ENCODE results near the gene PPP2R2D. TPM values are rescaled to one million over a fixed set of nuclear protein-coding genes. Genes with fewer than 3 reads are reported as not detected.

PPP2R2D gene
- total RNA-seq, 1 donor: 24.2 TPM

DNA sequence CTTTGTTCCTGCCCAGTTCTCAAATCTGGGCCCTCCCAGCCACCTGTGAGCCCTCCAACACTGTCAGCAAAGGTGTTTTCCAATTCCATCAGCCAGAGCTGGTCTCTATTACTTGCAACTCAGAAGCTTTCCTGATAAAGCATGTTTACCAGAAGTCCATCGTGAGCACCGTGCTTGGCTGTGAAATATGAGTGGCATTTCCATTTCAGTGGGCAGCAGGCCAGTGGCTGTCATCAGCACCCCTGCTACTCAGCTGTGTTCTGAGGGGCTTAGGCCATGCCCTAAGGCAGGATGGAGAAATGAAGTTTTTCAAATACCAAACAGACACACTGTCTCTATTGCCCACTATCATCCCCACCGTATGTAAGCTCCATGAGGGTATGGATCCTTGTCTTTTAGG, 93.6 kb downstream of the PPP2R2D start:
- DNase-seq (ENCODE audit: low read depth): no peak
- no peak overlapping the region for H3K4me3 ChIP-seq (ENCODE audit: low read depth, low read length)
- no peak for TF ChIP-seq CTCF (IDR thresholded peaks at IDR 0.05; ENCODE audit: insufficient read depth, low read length)

- no peak for DNase-seq (ENCODE audit: low read depth)
- no peak overlapping the region for H3K4me3 ChIP-seq (ENCODE audit: low read depth, low read length)
- TF ChIP-seq CTCF (IDR thresholded peaks at IDR 0.05; ENCODE audit: insufficient read depth, low read length): no peak
Observed at GRCh38 chr10:131996466-131997365, 95.9 kb downstream of the PPP2R2D start.

DNA sequence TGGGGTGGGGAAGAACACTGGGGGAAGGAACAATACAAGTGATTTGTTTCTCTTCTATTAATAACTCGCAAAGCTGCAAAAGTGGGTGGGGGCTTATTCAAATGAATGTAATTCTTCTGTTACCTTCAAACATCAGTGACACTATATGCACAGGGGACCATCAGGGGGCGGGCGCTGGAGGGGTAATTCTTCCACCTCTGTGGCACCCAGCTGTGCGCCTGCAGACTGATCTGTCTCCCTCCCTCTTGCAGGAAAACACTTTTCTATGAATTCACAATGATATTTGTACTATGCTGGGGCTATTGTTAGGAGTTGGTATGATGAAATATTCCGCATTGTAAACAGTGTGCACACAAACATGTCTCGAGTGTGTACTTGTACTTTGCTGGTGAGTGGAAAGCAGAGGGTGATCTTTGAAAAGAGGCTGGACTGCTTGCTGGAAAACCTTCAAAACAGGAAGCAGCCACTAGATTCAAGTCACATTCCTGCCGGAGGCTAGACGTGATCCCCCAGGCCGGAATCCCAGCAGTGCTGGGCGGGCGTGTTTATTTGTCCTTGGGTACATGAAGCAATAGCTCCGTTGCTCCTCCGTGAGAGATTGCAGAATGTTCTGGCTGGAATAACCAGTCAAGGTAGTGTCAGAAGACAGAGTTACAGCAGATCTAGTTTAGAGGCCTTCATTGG, 96.7 kb downstream of the PPP2R2D start:
- TF ChIP-seq CTCF (IDR thresholded peaks at IDR 0.05; ENCODE audit: insufficient read depth, low read length): no peak
- peak; percentile 69 for DNase-seq (ENCODE audit: low read depth)
- no peak overlapping the region for H3K4me3 ChIP-seq (ENCODE audit: low read depth, low read length)

DNA sequence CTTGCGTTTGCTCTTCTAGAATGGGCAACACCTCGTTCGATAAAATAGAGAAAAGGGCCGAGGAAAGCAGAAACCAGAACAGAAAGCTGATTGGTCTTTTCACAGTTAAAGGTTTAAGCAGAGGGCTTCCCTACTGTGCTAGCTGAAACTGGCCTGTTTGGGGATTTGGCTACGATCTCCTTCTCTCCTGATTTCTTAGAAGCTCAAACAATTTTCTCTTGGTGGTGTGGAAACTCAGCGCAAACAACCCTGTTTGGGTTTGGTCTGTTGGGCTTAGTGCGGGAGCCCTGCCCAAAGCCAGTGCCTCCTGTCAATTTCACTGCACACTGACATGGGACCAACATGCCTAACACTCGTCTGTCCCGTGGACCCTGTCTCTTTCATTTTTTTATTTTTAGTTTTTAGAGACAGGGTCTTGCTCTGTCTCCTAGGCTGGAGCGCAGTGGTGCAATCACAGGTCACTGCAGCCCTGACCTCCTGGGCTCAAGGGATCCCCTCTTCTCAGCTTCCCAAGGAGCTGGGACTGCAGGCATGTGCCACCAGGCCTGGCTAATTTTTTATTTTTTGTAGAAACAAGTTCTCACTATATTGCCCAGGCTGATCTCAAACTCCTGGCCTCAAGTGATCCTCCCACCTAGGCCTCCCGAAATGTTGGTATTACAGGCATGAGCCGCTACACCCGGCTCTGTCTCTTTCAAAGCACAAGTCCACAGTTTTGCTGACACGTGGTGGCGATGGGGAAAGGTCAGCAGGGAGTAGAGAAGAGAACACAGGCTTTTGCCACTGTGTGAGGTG, 97.4 kb downstream of the PPP2R2D start:
- no peak for DNase-seq (ENCODE audit: low read depth)
- H3K4me3 ChIP-seq (ENCODE audit: low read depth, low read length): no peak overlapping the region
- TF ChIP-seq CTCF (IDR thresholded peaks at IDR 0.05; ENCODE audit: insufficient read depth, low read length): no peak

DNA sequence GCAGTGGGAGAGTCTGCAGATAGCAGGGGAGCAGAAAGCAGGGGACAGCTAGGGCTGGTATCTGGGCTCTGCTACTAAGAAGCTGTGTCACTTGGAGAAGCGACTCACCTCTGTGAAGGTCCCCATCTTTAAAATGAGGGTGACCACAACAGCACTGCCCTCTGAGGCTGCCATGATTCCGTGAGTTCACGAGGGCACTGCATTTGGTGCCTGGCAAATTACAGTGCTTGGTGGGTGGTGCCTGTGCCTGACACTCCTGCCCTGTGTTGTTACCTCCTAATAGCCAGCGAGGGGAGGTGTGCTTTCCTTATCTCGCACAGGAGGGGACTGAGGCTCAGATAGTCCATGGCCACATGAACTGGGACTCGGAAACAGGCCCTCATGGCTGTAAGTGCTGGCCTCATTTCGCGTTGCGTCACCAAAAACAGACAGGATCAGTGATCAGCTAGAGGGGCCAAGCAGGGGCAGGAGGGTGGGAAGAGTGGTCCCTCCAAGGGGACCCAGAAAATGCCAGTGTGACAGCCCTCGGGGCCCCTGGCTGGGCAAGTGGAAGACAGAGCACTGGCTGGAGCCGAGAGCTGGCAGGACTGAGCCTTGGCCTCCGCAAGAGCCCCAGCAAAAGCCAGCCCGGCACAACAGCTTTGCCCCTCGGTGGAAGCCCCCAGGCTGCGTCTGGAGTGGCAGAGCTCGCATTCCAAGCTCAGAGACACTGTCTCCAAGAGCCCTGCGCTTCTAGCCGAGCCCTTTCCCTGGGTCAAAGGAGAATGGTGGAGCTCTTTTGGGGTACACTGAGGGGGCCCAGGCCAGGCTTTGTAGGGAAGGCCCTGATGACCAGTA, 98.3 kb downstream of the PPP2R2D start:
- DNase-seq (ENCODE audit: low read depth): no peak
- TF ChIP-seq CTCF (IDR thresholded peaks at IDR 0.05; ENCODE audit: insufficient read depth, low read length): no peak
- H3K4me3 ChIP-seq (ENCODE audit: low read depth, low read length): no peak overlapping the region

Data from fibroblast of the aortic adventitia (primary cell).